Stimulated activated CD4-positive, alpha-beta T cell treated with anti-CD3 and anti-CD28 coated beads, Interleukin-15, amount 100 ng/mL, for 24 hours (primary cell): ENCODE data around the gene TICAM1.
"Not testable (repeated sequence)": the region's sequence is repeated elsewhere in the genome, so short reads cannot be mapped to it uniquely, and the experiment has no call there.

ENCODE experiments used
- DNase-seq: peaks from one replicate; pipeline ENCODE4 v3.0.0-alpha.2; 2020

The TICAM1 gene

GRCh38 chr19:4803736-4804695 is 27.5 kb downstream of the TICAM1 start:
- peak; percentile 77 for DNase-seq

GRCh38 chr19:4802711-4803110 is 28.8 kb downstream of the TICAM1 start:
- no peak for DNase-seq

- no peak for DNase-seq
Measured at GRCh38 chr19:4801085-4801619, 30.4 kb downstream of the TICAM1 start.

GRCh38 chr19:4800591-4801081 is 30.9 kb downstream of the TICAM1 start:
- no peak for DNase-seq

GRCh38 chr19:4795400-4795799 is 36.1 kb downstream of the TICAM1 start:
- no peak for DNase-seq

- DNase-seq = no peak
Measured at GRCh38 chr19:4794971-4795370, 36.5 kb downstream of the TICAM1 start.

GRCh38 chr19:4793278-4793677 is 38.2 kb downstream of the TICAM1 start:
- not testable (repeated sequence) for DNase-seq

GRCh38 chr19:4792866-4793195 is 38.7 kb downstream of the TICAM1 start:
- not testable (repeated sequence) for DNase-seq

GRCh38 chr19:4792019-4792865 is 39.3 kb downstream of the TICAM1 start:
- DNase-seq = peak; percentile 30

GRCh38 chr19:4791183-4792018 is 40.1 kb downstream of the TICAM1 start, which contains the start of gene FEM1A:
TSS of gene FEM1A (plus strand) at chr19:4791734. CDS start at chr19:4791855, 121 bp downstream.
- DNase-seq = peak; percentile 99

GRCh38 chr19:4786412-4787016 is 45.0 kb downstream of the TICAM1 start:
- DNase-seq = not testable (repeated sequence)

GRCh38 chr19:4781801-4782200 is 49.7 kb downstream of the TICAM1 start:
- DNase-seq = no peak

GRCh38 chr19:4780860-4781259 is 50.7 kb downstream of the TICAM1 start:
- DNase-seq = no peak

- not testable (repeated sequence) for DNase-seq
Measured at GRCh38 chr19:4778124-4778523, 53.4 kb downstream of the TICAM1 start.

- no peak for DNase-seq
Measured at GRCh38 chr19:4776436-4777211, 54.9 kb downstream of the TICAM1 start.

- DNase-seq = no peak
Measured at GRCh38 chr19:4775627-4776152, 55.8 kb downstream of the TICAM1 start.

GRCh38 chr19:4774136-4774535 is 57.4 kb downstream of the TICAM1 start:
- no peak for DNase-seq

- no peak for DNase-seq
Measured at GRCh38 chr19:4773047-4773640, 58.4 kb downstream of the TICAM1 start.

- no peak for DNase-seq
Measured at GRCh38 chr19:4772566-4772965, 58.9 kb downstream of the TICAM1 start.
